ENCODE results near the gene FBXO21. TPM values are rescaled to one million over a fixed set of nuclear protein-coding genes. Genes with fewer than 3 reads are reported as not detected.
"Not testable (repeated sequence)": the region's sequence is repeated elsewhere in the genome, so short reads cannot be mapped to it uniquely, and the experiment has no call there.

The FBXO21 gene
- polyA plus RNA-seq, 12 donors: 20.5 to 29.9 (median 26.1) TPM; not detected in 1

GRCh38 chr12:117207675-117208074 lies 17.4 kb upstream of the FBXO21 start:
- DNase-seq: no peak

GRCh38 chr12:117202556-117202955 lies 12.3 kb upstream of the FBXO21 start:
- DNase-seq: no peak

- DNase-seq: no peak
These were observed 11.8 kb upstream of the FBXO21 start for GRCh38 chr12:117202033-117202432.

GRCh38 chr12:117199956-117200744 lies 9.9 kb upstream of the FBXO21 start:
- not testable (repeated sequence) for DNase-seq

GRCh38 chr12:117196334-117196733 lies 6.1 kb upstream of the FBXO21 start:
- DNase-seq: not testable (repeated sequence)

- DNase-seq: not testable (repeated sequence)
These were observed 4.8 kb upstream of the FBXO21 start for GRCh38 chr12:117195027-117195426.

- DNase-seq: no peak
These were observed 3.6 kb upstream of the FBXO21 start for GRCh38 chr12:117193903-117194302.

DNA sequence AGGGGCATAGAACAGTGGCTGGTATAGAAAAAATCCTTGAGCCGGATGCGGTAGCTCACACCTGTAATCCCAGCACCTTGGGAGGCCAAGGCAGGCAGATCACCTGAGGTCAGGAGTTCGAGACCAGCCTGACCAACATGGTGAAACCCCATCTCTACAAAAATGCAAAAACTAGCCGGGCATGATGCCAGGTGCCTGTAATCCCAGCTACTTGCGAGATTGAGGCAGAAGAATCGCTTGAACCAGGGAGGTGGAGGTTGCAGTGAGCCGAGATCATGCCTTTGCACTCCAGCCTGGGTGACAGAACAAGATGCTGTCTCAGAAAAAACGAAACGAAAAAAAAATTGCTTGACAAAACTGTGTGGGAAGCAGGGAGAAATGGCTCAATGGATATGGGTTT lies 2.3 kb upstream of the FBXO21 start:
- not testable (repeated sequence) for DNase-seq

GRCh38 chr12:117192057-117192456 lies 1.8 kb upstream of the FBXO21 start:
- no peak for DNase-seq

- DNase-seq: peak; percentile 32
These were observed 503 bp downstream of the FBXO21 start for GRCh38 chr12:117189725-117190209.

- DNase-seq: peak; percentile 58
These were observed 1.1 kb downstream of the FBXO21 start for GRCh38 chr12:117188961-117189724.

GRCh38 chr12:117188121-117188665 lies 2.1 kb downstream of the FBXO21 start:
- DNase-seq: no peak

DNA sequence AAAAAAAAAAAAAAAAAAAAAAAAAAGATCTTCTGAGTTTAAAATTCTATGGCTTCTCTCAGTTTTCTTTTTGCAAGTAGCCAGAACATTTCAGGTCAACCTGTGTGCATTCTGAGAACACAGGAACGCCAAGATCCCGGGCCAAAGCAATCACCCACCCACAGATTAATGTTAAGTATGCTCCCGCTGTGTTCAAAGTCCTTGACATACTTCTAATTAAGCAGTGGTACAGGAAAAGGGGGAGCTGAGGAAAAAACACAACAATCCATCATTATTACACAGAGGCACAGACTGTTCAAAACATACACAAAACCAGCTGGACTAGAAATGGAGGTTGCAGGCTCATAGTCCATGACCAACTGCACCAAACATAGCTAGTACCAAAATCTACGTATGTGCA lies 2.8 kb downstream of the FBXO21 start:
- no peak for DNase-seq

DNA sequence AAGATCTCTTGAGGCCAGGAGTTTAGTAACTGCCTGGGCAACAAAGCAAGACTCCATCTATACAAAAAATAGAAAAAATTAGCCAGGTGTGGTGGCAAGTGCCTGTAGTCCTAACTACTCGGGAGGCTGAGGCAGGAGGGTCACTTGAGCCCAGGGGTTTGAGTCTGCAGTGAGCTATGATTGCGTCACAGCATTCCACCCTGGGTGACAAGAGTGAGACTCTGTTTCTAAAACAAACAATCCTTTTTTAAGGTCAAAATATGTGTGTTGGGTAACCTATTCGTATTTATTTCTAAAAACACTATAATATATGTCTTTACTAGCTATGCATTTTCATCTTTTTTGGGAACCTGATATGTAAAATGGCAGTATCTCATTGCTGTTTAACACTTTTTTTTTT lies 7.4 kb downstream of the FBXO21 start:
- no peak for DNase-seq

GRCh38 chr12:117181468-117181843 lies 8.8 kb downstream of the FBXO21 start:
- DNase-seq: not testable (repeated sequence)

DNA sequence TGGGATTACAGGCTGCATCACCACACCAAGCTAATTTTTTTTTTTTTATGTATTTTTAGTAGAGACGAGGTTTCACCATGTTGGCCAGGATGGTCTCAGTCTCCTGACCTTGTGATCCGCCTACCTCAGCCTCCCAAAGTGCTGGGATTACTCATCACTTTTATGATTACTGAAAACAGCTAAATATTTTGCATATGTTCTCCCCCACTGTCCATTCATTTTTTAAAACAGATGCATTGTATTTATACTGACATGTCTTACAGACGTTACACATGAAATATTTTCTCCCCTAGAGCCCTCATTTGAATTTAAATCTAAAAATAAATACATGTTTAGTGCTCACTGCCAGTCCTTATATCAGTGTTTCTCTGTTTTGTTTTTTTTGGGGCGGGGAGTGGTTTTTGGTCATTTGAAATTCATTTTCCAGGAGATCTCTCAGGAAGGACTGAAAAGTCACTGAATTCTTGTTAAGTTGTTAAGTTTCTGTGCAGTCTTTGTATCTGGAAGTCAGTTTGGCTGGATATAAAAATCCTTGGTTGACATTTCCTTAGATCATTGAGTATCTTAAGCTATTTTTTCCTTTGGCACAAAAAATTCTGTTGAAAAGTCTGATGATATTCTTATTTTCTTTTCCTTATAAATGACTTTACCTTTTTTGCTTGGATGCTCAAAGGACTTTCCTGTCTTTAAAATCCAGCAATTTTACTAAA lies 9.4 kb downstream of the FBXO21 start:
- no peak for DNase-seq

- no peak for DNase-seq
These were observed 11.5 kb downstream of the FBXO21 start for GRCh38 chr12:117178745-117179144.

- no peak for DNase-seq
These were observed 12.0 kb downstream of the FBXO21 start for GRCh38 chr12:117178301-117178700.

DNA sequence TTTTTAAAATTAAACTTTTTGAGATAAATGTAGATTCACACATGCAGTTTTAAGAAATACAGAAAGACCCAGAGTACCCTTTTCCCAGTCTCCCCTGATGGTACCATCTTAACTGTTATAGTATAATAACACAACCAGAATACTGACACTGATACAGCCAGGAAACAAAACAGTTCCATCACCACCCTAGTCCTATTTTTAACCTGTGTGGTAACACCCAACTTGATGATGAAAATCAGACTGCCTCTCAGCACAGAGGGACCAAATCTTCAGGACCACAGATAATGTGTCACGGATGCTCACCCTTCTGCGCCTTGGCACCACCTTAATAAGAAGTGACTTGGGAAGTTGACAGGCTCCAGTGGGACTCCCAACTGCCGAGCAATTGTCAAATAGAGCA lies 18.1 kb downstream of the FBXO21 start:
- no peak for DNase-seq

DNA sequence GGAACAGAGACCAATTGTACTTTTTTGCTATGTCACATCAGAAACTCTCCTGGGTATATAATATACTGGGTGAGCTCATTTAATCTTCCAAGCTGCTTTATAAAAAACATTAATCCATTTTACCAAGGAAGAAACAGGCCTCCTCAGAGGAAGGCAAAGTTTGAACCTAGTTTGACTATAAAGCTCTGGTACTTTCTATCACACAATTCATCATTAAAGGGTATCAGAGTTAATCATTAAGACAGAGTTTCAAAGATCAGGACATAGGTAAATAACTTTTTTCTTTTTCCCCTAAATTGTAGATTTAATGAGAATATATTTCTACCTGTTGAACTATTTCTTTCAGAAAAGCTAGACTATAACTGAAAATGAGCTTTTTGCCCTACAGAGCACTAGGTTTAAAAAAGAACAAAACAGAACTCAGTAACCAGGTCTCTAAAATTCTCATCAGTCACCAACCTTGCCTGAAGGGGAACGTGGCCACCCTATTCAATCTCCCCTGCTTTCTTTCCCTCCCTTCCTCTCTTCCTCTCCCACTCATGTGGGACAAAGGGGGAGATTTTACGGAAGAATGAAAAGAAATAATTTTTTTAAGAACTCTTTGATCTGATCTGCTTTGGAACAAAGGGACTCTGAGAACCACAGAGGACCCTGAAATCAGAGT lies 18.6 kb downstream of the FBXO21 start:
- DNase-seq: no peak

- DNase-seq: no peak
These were observed 20.7 kb downstream of the FBXO21 start for GRCh38 chr12:117169548-117169947.
